DMS153 (cell line): ENCODE data around the gene TMEM225B.
"Not testable (repeated sequence)": the region's sequence is repeated elsewhere in the genome, so short reads cannot be mapped to it uniquely, and the experiment has no call there.

ENCODE experiments used
- DNase-seq: peaks from one replicate; lab custom pipeline; 2025; lab: John Stamatoyannopoulos, UW

The TMEM225B gene, protein sequence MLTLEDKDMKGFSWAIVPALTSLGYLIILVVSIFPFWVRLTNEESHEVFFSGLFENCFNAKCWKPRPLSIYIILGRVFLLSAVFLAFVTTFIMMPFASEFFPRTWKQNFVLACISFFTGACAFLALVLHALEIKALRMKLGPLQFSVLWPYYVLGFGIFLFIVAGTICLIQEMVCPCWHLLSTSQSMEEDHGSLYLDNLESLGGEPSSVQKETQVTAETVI

DNA sequence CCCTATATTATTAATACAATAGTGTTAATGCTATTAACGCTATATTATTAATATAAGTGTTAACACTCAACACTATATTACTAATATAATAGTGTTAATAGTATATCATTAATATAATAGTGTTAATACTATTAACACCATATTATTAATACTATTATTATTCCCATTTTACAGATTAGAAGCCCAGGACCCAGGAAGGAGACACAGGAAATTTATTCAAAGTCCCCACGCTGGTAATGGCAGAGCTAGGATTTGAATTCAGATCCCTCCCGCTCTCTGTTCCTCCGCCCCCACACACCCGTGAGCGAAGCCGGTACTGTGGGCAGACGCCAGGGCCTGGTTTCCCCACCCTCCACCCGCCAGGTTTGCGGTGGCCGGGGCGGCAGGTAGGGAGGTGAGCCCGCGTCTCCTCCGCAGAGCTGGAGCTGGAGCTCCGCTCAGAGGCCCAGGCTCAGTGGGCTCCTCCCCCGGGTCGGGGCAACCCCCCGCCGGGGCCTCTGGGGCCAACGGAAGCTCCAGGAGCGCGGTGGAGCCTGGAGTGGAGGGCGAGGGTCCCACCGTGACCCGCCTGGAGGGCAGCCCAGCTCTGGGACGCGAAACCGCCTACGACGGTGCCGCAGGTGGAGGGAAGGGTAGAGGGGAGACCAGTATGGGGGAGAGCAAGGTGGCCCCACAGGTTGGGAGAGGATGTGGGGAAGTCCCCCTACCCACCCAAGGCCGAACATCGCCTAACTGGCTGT is at the start of gene TMEM225B:
Gene TMEM225B (plus strand): TSS at position 506 of the 740 bp plus-strand sequence. CDS start 6,122 bp downstream, outside the sequence.
- DNase-seq = no peak

DNA sequence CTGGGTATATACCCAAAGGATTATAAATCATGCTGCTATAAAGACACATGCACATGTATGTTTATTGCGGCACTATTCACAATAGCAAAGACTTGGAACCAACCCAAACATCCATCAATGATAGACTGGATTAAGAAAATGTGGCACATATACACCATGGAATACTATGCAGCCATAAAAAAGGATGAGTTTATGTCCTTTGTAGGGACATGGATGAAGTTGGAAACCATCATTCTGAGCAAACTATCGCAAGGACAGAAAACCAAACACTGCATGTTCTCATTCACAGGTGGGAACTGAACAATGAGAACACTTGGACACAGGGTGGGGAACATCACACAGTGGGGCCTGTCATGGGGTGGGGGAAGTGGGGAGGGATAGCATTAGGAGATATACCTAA is 48.5 kb upstream of the TMEM225B start:
- not testable (repeated sequence) for DNase-seq

DNA sequence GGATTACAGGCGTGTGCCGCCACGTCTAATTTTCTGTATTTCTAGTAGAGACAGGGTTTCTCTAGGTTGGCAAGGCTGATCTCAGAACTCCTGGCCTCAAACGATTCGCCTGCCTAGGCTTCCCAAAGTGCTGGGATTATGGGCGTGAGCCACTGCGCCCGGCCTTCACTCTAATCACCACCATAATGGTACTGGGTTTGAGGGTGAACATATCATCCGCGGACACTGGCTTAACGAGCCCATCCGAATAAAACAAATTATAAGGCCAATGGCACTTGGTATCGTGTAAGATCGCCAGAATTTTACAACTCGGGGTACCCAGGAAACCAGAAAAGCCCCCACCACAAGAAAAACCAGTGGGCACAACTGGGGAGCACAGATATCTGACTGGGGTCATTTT is 46.7 kb upstream of the TMEM225B start:
- DNase-seq = no peak

DNA sequence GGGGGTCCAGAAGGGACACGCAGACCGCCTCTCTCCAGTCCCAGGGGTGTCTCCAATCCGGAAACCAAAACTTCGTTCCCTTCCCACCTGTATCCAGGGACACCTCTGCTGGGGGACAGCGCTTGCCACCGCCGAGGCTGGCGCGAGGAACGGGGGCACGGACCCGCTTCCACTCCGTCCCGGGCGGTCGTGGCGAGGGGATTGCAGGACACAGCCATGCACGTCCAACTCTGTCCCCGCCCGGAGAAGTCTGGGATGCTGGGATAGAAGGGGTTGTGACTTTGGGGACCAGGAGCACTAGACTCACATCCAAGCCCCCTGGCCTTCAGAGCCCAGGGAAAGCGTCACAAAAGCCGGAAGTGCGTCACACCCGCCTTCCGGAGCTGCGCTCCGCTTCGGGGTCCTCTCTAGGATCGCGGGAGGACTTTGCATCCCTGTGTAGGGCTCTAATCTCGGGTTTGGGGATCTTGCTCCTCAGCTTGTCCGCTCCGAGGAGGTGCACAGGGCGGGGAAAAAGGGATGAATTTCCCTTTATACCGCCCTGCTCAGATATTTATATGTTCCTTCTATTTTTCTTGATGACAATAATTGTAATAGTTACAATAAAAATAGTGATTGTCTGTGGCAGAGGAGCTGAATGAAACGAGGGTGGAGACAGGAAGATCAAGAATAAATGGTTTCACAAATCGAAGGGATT is 46.2 kb upstream of the TMEM225B start, which contains the start of gene FAM200A:
Gene FAM200A (minus strand): TSS at position 348 of the 697 bp plus-strand sequence. CDS start 3,707 bp downstream, outside the sequence.
- peak; percentile 86 for DNase-seq

DNA sequence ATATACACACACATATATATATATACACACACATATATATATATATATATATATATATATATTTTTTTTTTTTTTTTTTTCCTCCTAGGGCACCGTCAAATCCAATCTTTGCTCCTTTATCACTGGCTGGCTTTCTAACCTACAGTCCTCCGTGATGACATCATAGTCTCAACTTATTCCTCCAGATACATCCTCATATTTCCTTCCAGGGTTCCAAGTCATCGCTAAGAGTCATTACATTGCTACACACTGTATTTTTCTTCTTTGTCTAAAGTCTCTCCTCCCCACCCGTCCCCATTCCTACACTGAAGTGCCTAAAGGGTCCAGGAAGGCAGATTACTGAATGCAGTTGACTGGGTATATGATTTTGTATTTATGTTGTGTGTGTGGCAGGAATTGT is 45.0 kb upstream of the TMEM225B start:
- no peak for DNase-seq

DNA sequence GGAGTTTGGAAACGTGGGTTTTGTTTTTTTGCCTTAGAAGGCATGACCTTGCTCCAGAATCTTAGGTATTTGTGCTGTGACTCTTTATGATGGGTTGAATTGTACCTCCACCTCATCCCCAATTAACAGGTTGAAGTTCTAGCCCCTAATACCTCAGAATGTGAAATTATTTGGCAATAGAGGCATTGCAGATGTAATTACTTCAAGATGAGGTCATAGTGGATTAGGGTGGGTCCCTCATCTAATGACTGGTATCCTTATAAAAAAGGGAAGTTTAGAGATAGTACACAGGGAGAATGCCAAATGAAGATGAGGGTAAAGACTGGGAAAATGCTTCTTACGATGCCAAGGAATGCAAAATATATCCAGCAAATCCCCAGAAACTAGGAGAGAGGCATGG is 43.1 kb upstream of the TMEM225B start:
- DNase-seq = no peak

DNA sequence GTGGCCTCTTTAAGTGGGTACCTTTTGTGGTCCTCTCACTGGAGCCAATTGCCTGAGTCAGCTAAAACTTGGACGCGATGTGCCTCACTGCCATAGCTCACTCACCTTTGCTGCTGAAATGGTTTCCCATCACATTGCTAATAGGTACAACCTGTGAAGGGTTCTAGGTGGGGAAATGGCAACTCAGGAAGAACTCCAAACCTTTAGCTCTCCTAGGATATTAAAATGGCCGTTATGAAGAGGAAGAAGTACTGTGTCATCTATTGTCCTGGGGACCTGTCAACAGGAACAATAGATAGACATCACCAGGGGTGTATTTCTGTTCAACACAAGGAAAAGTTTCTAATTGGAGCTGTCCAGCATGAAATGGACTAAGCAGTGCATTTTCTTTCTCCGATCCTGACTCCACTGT is 40.9 kb upstream of the TMEM225B start:
- DNase-seq = no peak

DNA sequence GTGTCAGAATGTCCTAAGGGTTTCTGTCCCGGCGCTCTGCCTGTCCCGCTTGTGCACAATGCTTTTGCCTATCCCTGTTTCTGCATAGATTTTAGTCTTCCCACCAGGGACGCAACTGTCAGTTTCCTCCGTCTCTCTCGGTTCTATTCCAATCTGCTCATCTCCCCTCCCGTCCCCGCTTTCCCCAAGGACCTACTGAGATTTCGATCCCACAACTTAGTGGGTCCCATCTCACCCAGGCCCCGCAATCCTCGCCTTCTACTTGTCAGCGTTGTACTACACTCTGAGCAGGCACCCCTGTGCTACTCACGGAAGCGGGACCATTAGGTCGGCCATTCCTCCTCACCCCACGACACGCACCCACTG is 40.1 kb upstream of the TMEM225B start:
- no peak for DNase-seq

DNA sequence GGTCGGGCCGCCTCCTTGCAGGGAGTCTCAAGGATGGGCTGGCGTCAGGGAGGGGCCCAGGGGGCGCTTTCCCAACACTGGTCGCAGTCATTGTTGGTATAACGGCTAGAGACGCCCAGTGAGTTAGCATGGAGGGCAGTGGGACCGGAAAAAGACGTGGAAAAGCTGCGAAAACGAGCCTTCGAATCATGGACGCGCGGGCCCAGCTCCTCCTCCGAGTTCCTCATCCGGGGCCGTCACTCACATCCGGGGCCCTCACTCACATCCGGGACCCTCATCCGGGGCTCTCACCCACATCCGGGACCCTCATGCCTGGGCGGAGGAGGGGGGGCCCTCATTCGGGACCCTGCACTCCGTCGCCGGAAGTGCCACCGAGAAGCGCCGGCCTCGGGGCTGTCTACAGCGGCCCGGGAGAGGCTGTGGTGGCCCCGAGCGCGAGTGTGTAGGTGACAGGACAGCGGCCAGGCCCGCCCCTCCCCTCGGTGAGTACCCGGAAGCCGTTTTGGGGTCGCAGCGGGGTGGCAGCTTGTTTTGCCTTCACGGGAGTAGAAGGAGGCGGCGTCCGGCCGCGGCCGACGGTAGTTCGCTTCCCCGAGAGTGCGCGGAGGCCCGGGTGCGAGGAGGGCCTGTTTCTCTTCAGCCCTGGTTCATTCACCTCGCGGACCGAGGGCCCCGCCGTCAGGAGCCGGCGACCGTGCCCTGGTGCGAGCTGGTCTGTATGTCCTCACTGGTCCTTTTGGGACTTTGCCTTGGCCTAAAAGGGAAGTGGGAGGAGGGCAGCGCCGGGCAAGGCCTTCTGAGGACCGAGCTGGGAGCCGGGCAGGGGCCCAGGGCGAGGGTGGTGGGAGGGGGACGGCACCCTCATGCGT is 39.5 kb upstream of the TMEM225B start, which contains the start of gene ZNF655:
Gene ZNF655 (plus strand): TSS at position 337 of the 869 bp plus-strand sequence. CDS start 1,918 bp downstream, outside the sequence.
- peak; percentile 79 for DNase-seq

DNA sequence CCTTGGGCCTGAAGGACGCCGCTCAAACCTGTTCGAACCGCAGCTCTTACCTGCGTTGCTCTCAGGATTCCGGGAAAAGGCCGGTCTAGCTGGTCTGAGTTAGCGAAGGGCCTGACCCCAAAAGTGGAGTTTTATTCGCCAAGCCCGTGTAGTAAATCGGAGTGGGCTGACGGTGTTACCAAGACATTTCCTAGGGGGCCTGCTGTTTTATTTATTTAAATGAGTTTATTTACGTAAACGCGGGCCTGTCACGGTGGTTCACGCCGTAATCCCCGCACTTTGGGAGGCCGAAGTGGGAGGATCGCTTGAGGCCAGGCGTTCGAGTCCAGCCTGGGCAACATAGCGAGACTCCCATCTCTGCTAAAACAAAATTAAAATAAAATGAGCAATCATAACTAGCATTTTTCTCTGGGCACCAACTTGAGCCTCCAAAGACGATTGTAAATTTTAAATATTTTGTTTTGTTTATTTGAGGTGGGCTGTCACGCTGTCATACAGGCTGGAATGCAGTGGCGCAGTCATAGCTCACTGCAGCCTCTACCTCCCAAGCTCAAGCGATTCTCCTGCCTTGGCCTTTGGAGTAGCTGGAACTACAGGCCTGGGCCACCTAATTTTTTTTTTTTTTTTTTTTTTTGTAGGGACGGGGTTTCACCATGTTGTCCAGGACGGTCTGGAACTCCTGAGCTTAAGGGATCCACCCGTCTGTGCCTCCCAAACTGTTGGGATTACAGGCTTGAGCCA is 38.7 kb upstream of the TMEM225B start:
- no peak for DNase-seq

DNA sequence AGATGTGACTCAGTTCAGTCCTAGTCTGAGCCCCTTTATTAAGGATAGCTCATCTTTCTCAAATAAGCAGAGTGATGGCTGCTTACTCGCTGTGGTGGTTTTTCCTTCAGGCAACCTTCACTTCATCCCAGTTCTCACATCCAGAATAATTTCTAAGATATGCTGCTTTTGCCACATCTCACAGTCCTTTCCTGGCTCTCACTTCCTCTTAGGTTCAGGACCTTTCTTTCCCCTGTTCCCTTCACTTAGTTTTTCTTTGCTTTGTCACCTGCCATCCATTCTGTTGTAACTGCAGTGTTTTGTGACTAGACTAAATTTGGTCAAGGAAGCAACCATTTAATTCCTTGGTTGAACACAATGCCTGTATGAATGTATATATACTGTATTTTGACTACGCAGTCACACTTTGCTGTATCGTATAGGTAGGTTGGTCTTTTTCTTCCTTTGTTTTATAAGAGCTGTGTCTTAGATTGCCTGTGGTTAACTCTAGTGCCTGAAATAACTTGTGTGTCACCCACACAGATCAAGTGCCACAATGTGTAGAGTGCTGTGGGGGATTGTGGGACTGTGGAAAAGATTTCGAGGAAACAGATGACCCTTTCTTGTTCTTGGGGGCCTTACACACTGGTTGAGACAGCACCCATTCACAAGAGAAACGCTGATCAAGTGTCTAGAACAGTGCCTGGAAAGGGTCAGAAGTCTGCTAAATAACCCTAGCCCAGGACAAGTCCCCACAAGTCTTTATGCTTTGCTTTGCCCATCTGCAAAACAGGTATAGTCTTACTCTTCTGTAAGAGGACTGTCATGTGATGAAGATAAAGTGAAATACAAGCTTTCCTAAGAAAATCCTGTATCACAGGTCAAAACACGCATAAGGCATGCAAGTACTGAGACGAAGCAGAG is 37.0 kb upstream of the TMEM225B start:
- no peak for DNase-seq

DNA sequence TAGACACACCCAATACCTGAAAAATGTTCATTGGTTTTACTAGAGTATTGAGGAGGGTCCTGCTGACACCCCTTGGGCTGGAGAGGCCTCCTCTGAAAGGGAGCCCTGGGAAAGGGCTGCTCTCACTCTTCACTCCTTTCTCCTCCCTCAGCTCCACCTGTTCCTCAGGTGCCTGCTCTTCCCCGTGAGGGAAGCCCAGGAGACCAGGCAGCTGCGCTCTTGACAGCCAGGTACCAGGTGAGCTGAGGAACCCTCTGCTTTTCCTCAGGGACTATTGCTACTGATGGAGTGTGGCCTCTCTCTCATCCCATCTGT is 36.4 kb upstream of the TMEM225B start:
- DNase-seq = no peak

DNA sequence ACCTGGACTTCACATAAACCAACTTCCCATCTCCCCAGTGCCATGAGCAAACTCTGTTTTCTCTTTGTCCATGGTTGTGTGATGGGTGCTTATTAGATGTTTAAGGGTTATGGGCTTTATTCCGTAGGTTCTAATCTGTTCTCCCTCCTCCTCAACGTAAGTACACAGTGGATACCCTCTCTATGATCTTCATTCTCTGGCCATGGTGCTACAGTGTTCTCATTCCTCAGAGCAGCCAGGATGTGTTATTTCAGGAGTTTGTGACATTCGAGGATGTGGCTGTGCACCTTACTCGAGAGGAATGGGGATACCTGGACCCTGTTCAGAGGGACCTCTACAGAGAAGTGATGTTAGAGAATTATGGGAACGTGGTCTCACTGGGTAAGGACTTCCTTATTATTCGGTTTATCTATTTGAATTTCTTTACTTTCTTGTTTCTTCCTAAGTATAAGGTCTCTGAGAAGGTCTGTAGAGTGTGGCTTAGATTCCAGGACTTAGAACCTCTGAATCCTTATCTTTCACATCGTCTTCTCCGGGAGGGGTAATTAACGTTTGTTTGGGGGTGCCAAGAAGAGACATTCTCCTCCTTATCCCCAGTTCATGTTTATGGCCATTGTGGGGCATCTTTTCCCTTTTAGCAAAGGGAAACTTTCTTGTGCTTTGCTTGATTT is 35.8 kb upstream of the TMEM225B start:
- no peak for DNase-seq

DNA sequence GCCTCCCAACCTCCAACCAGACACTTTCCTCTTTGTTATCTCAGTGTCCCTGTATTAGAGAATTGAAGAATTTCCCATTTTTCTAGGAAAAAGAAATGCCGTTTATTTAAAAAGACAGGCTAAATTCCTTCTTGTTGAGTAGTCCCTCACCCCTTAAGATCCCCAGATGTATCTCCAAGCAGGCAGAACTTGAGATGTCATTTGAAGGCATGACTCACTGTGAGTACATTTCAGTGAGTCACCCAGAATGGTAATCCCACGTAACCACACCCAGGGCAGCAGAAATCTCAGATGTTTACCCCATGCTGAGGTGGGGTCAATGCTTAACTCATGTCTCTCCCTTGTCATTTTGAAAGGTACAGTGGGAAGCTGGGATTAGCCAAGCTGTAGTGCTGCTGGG is 35.2 kb upstream of the TMEM225B start:
- DNase-seq = no peak

DNA sequence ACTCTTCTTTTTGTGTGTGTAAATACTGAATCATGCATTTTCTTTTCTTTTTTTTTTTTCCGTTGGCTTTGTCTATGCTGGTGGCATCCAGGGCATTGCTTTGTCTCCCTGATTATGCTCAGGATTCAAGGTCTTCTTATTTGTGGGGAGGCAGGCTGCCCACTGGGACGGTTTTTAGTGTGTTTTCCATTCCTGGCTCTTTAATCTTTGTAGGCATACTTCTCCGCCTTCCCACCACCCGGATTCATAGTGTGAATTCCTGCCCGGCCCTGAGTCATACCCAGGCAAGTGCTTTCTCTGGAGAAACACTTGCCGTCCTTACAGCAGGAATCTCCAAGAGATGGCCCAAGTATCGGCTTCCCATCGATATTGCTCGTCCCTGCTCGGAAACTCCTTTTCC is 34.4 kb upstream of the TMEM225B start:
- no peak for DNase-seq

DNA sequence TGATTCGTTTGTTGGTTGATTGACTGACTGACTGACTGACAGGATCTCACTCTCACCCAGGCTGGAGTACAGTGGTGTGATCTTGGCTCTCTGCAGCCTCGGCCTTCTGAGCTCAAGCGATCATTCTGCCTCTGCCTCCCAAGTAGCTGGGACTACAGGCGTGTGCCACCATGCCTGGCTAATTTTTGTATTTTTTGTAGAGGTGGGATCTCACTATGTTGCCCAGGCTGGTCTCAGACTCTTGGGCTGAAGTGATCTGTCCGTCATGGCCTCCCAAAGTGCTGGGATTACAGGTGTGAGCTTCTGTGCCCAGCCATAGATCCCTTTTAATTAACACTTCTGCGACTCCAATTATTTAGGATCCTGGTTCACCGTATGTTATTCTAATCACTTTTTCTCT is 29.3 kb upstream of the TMEM225B start:
- DNase-seq = not testable (repeated sequence)

DNA sequence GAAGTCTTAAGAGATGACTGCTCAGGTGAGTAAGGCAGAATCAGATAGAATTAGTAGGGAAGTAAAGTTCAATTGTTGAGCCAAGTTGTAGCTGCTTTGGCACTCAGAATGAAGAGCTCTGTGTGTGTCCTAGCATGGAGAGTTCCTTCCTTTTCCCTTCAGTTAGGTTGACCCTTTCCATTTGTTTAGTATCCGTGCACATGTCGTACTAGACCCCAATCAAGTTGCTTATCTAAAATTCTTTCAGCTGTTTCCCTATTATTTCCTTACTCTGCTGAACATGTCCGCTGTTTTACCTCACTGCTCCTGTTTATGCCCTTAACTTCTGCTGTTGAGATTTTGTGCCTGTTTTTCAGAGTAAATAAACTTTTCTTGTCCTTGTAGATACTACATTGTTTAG is 26.3 kb upstream of the TMEM225B start:
- no peak for DNase-seq

DNA sequence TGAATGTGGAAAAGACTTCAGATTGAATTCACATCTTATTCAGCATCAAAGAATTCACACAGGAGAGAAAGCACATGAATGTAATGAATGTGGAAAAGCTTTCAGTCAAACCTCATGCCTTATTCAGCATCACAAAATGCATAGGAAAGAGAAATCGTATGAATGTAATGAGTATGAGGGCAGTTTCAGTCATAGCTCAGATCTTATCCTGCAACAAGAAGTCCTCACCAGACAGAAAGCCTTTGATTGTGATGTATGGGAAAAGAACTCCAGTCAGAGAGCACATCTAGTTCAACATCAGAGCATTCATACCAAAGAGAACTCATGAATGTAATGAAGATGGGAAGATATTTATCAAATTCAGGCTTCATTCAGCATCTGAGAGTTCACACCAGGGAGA is 24.8 kb upstream of the TMEM225B start:
- no peak for DNase-seq

DNA sequence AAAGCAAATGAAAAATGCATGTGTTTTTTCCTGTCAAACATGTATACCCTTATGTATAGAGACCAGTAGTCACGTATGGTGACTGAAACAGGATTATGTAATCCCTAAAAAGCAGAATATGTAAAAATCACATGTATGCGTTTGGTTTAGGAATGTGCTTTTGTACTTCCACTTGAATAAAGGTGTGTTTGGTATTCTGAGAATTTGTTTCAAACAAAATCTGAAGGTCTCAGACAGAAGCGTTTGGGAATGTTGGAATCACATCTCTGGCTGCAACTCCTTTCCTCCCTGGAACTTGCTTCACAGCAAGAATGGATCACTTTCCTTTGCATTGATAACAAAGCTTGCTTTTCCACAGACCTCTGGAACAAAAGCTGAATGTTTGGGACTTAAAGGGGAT is 21.8 kb upstream of the TMEM225B start:
- DNase-seq = no peak
